ENCODE data around the gene TNFRSF12A. TPM values are rescaled to one million over a fixed set of nuclear protein-coding genes. Genes with fewer than 3 reads are reported as not detected.

The TNFRSF12A gene
- total and polyA plus RNA-seq, 2 of the 4 experiments (the other 2 are of a cell fraction) = 103 to 304 TPM

- ATAC-seq (ENCODE audit: low read depth) (no peak), DNase-seq (no peak)
- Histone ChIP-seq H2AFZ (replicated peaks; ENCODE audit: low read length, poor library complexity) (peak overlapping the region; percentile 21), H2BK20ac (ENCODE audit: low read depth, low read length) (no peak overlapping the region), H3K9me3 (ENCODE audit: control insufficient read depth, insufficient read depth, low read length) (no peaks in the 10 kb centered on the region), H3K4ac (ENCODE audit: low read depth, low read length) (no peak overlapping the region), H3K14ac (replicated peaks; ENCODE audit: low read depth, low read length) (no peak overlapping the region), H3K36me3 (ENCODE audit: control insufficient read depth, insufficient read depth, low read length) (no peaks in the 10 kb centered on the region), H3K9ac (ENCODE audit: low read depth, low read length) (no peak overlapping the region), H3K27me3 (ENCODE audit: control insufficient read depth, insufficient read depth, low read length) (peaks cover 70% of the 10 kb centered on the region), H3K56ac (ENCODE audit: extremely low read depth, insufficient read depth, low read length) (no peak overlapping the region), H4K5ac (ENCODE audit: low read depth, low read length) (no peak overlapping the region), H3K27ac (ENCODE audit: insufficient read depth, low read length) (no peak overlapping the region), H2AK5ac (ENCODE audit: low read depth, low read length) (no peak overlapping the region), H3K79me1 (ENCODE audit: low read depth in 1 of 2, low read length in 2 of 2) (no peaks in the 10 kb centered on the region), H4K20me1 (ENCODE audit: insufficient read depth, low read length) (no peaks in the 10 kb centered on the region), H3K18ac (ENCODE audit: low read depth, low read length) (no peak overlapping the region), H2BK15ac (ENCODE audit: low read depth, low read length) (no peak overlapping the region), H4K91ac (ENCODE audit: insufficient read depth, low read depth, low read length) (no peak overlapping the region), H4K8ac (ENCODE audit: low read depth in 2 of 2, low read length in 2 of 2) (no peak overlapping the region), H2BK5ac (ENCODE audit: low read depth, low read length, poor library complexity, severe bottlenecking) (no peak overlapping the region), H2BK120ac (ENCODE audit: low read depth, low read length) (no peak overlapping the region), H3K4me2 (ENCODE audit: low read depth, low read length) (no peak overlapping the region), H3K4me3 (ENCODE audit: insufficient read depth, low read depth, low read length) (no peak overlapping the region), H2AK9ac (replicated peaks; ENCODE audit: low read depth, low read length, poor library complexity) (no peak overlapping the region), H3K9me1 (ENCODE audit: insufficient read depth, low read length) (no peaks in the 10 kb centered on the region), H3K23ac (ENCODE audit: low read depth, low read length) (no peak overlapping the region), H3K4me1 (ENCODE audit: control insufficient read depth, insufficient read depth, low read length) (no peaks in the 10 kb centered on the region)
- in situ Hi-C loops (cut with MboI; ENCODE audit: low sequenced_read_pairs) = no loop called here
- WGBS, 2 experiments (ENCODE audit: extremely low coverage in 2 of 2, insufficient read length in 1 of 2) = 55% methylated on average over 9 of the region's 19 CpGs; no CpG with 5 or more reads in 1 of the 2 experiments
- BruUV-seq (replicated peaks) = no TSS peak
- no peak for TF ChIP-seq BHLHE40 (IDR thresholded peaks at IDR 0.05; ENCODE audit: low read depth, low read length)
- TF ChIP-seq, protein P1, sequence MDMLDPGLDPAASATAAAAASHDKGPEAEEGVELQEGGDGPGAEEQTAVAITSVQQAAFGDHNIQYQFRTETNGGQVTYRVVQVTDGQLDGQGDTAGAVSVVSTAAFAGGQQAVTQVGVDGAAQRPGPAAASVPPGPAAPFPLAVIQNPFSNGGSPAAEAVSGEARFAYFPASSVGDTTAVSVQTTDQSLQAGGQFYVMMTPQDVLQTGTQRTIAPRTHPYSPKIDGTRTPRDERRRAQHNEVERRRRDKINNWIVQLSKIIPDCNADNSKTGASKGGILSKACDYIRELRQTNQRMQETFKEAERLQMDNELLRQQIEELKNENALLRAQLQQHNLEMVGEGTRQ (IDR thresholded peaks at IDR 0.05; ENCODE audit: low read depth, low read length) = no peak
- no peak for TF ChIP-seq CEBPB (IDR thresholded peaks at IDR 0.05; ENCODE audit: low read depth, low read length)
- no peak for TF ChIP-seq RFX5 (IDR thresholded peaks at IDR 0.05; ENCODE audit: low read depth, low read length)
- TF ChIP-seq FOS (IDR thresholded peaks at IDR 0.05; ENCODE audit: low read depth, low read length) = no peak
- TF ChIP-seq MAZ (IDR thresholded peaks at IDR 0.05; ENCODE audit: borderline replicate concordance, low read depth, low read length) = no peak
- no peak for TF ChIP-seq MAFK (IDR thresholded peaks at IDR 0.05; ENCODE audit: low read depth, low read length)
- TF ChIP-seq CHD1 (IDR thresholded peaks at IDR 0.05; ENCODE audit: low read depth, low read length) = no peak
- TF ChIP-seq SMC3 (IDR thresholded peaks at IDR 0.05; ENCODE audit: low read depth, low read length) = no peak
- TF ChIP-seq, protein P2, sequence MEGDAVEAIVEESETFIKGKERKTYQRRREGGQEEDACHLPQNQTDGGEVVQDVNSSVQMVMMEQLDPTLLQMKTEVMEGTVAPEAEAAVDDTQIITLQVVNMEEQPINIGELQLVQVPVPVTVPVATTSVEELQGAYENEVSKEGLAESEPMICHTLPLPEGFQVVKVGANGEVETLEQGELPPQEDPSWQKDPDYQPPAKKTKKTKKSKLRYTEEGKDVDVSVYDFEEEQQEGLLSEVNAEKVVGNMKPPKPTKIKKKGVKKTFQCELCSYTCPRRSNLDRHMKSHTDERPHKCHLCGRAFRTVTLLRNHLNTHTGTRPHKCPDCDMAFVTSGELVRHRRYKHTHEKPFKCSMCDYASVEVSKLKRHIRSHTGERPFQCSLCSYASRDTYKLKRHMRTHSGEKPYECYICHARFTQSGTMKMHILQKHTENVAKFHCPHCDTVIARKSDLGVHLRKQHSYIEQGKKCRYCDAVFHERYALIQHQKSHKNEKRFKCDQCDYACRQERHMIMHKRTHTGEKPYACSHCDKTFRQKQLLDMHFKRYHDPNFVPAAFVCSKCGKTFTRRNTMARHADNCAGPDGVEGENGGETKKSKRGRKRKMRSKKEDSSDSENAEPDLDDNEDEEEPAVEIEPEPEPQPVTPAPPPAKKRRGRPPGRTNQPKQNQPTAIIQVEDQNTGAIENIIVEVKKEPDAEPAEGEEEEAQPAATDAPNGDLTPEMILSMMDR (conservative IDR thresholded peaks at IDR 0.05; ENCODE audit: low read depth, low read length) = no peak
- TF ChIP-seq ELK1 (IDR thresholded peaks at IDR 0.05; ENCODE audit: borderline replicate concordance, low read depth, low read length) = no peak
- TF ChIP-seq POLR2A (IDR thresholded peaks at IDR 0.05; ENCODE audit: low read depth, low read length) = no peak
- TF ChIP-seq RCOR1 (IDR thresholded peaks at IDR 0.05; ENCODE audit: insufficient replicate concordance, low read length) = no peak
- TF ChIP-seq MXI1 (IDR thresholded peaks at IDR 0.05; ENCODE audit: borderline replicate concordance, low read depth, low read length) = no peak
- no peak for TF ChIP-seq NFE2L2 (IDR thresholded peaks at IDR 0.05; ENCODE audit: low read depth, low read length)
- TF ChIP-seq RAD21 (IDR thresholded peaks at IDR 0.05; ENCODE audit: low read length) = no peak
- POLR2A ChIA-PET (ENCODE audit: unreplicated experiment) = interaction anchor here (1.2 kb wide), 1 partner anchor 12 kb away, joined by 3 read pairs; no protein-coding TSS in a partner anchor
- intact Hi-C loops (cut with micrococcal nuclease) = no loop called here
- dilution Hi-C loops (cut with HindIII; ENCODE audit: low sequenced_read_pairs, unreplicated experiment) = no loop called here
- CTCF ChIA-PET = no interaction called here
Measured at GRCh38 chr16:3035289-3035971, 15.3 kb downstream of the TNFRSF12A start.

Data from IMR-90 (cell line).